Activated T-cell treated with anti-CD3 and anti-CD28 coated beads, Interleukin-2, amount 50 U/mL, for 48 hours (primary cell): Measurements from ENCODE around the gene S100A3.

Source experiments
- DNase-seq, 2 experiments: peaks; one replicate each; pipeline ENCODE4 v3.0.0-alpha.2; 2020

S100A3 gene

GRCh38 chr1:153507926-153508583, 41.0 kb downstream of the S100A3 start:
- no peak for DNase-seq

DNA sequence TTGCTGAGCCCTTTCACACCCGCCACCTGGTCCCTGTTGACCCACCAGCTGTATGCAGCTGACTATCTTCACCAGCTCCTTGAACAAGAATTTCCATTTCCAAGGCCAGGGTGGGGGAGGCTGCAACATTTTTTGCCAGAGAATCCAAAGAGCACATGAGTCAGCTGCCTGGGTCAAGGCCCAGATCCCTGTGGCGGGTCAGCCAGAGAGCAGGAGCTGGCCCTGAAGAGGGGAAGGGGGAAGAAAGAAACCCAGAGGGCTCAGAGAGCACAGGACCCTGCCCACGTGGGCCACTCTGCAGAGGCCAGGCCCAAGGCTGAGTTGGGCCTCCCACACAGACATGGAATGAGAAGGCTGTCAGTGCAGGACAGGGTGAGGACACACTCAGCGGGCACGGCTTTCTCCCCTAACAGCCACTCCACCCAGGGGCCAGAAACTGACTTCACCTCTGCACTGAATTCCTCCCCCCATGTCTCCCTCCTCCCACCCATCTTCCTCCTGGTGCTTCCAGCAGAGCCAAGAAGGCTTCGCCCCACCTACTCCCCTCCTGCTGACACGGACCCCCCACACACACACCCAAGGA, 42.1 kb downstream of the S100A3 start:
- no peak for DNase-seq

DNA sequence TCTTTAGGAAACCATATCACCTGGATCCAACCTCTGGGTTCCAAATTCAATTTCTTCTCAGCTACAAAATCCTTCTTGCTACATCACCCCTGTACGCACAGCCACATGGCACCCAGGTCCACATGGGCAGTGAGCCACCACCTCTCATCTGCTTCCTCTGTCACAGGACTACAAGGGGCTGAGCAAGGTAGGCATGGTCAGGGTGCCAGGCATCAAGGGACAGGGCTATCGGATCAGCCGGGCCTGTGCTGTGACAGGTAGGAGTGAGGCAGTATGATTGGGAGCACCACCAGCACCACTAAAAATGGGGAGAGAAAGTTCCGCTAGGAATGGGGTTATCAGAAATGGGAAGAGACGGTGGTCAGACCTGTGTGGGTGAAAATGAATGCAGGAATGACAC, 42.7 kb downstream of the S100A3 start:
- DNase-seq: no peak

DNA sequence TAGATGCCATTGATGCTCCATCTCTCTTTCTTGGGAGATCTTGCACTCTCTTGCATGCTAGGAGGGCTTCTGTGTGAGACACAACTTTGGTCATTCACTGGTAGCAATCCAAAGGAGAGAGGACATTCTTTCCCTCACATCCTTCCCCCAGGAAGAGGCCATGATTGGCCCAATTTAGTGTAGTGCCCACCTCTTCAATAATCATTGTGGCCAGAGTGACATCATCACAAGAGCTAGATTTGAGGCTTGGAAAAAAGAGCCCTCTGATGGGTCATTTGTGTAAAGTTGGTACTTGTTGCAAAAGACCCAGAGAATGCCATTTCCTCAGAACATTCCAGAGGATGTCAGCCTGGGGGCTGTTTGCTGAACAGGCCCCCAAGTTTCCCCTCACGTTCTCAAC, 43.5 kb downstream of the S100A3 start:
- DNase-seq: no peak

GRCh38 chr1:153503766-153504165, 45.3 kb downstream of the S100A3 start:
- no peak for DNase-seq

GRCh38 chr1:153498746-153499145, 50.3 kb downstream of the S100A3 start:
- DNase-seq: no peak
